Measurements from ENCODE around the gene STX8. TPM values are rescaled to one million over a fixed set of nuclear protein-coding genes. Genes with fewer than 3 reads are reported as not detected.
"Not testable (repeated sequence)": the region's sequence is repeated elsewhere in the genome, so short reads cannot be mapped to it uniquely, and the experiment has no call there.

Gene STX8
- 31.2 TPM for total RNA-seq

GRCh38 chr17:9575381-9576101, at the start of gene STX8:
TSS of gene STX8 (minus strand) at chr17:9575820. CDS start at chr17:9575808, 12 bp downstream.
- no peaks in the 10 kb centered on the region for H3K36me3 ChIP-seq
- intact Hi-C loops (cut with DNase I): no loop called here
- H3K9me3 ChIP-seq: no peaks in the 10 kb centered on the region
- peak within 1 kb of the TSS; percentile 73 to 76 for H3K4me3 ChIP-seq
- peak within 1 kb of the TSS; percentile 51 for H3K27ac ChIP-seq
- TF ChIP-seq POLR2A (IDR thresholded peaks at IDR 0.05) (no peak), POLR2AphosphoS5 (IDR thresholded peaks at IDR 0.05; ENCODE audit: insufficient read depth in 1 of 2, low read depth in 1 of 2) (peak; percentile 82 to 83)
- DNase-seq (ENCODE audit: extremely low spot score in 2 of 2): peak in 1 of 2 donors; percentile 87
- no peaks in the 10 kb centered on the region for H3K27me3 ChIP-seq
- peaks cover 25% of the 10 kb centered on the region for H3K4me1 ChIP-seq

GRCh38 chr17:9622961-9623360, 47.3 kb upstream of the STX8 start:
- intact Hi-C loops (cut with DNase I): no loop called here
- Histone ChIP-seq H3K27me3 (no peaks in the 10 kb centered on the region), H3K36me3 (no peaks in the 10 kb centered on the region), H3K27ac (no peak overlapping the region), H3K4me3 (no peak overlapping the region), H3K9me3 (peaks cover 6% of the 10 kb centered on the region), H3K4me1 (no peaks in the 10 kb centered on the region)
- TF ChIP-seq POLR2AphosphoS5 (IDR thresholded peaks at IDR 0.05; ENCODE audit: insufficient read depth in 1 of 2, low read depth in 1 of 2): no peak
- TF ChIP-seq CTCF (IDR thresholded peaks at IDR 0.05): no peak
- no peak for TF ChIP-seq POLR2A (IDR thresholded peaks at IDR 0.05)
- DNase-seq (ENCODE audit: extremely low spot score in 2 of 2): no peak

- intact Hi-C loops (cut with DNase I): no loop called here
- no peak for DNase-seq (ENCODE audit: extremely low spot score in 2 of 2)
- Histone ChIP-seq H3K9me3 (no peaks in the 10 kb centered on the region), H3K27me3 (no peaks in the 10 kb centered on the region), H3K36me3 (no peaks in the 10 kb centered on the region), H3K4me1 (no peaks in the 10 kb centered on the region), H3K27ac (no peak overlapping the region), H3K4me3 (no peak overlapping the region)
- TF ChIP-seq CTCF (IDR thresholded peaks at IDR 0.05): no peak
- no peak for TF ChIP-seq POLR2A (IDR thresholded peaks at IDR 0.05)
- no peak for TF ChIP-seq POLR2AphosphoS5 (IDR thresholded peaks at IDR 0.05; ENCODE audit: insufficient read depth in 1 of 2, low read depth in 1 of 2)
Measured at GRCh38 chr17:9615486-9615885, 39.9 kb upstream of the STX8 start.

- no peak for TF ChIP-seq POLR2AphosphoS5 (IDR thresholded peaks at IDR 0.05; ENCODE audit: insufficient read depth in 1 of 2, low read depth in 1 of 2)
- no peak for TF ChIP-seq POLR2A (IDR thresholded peaks at IDR 0.05)
- no peak for TF ChIP-seq CTCF (IDR thresholded peaks at IDR 0.05)
- DNase-seq (ENCODE audit: extremely low spot score in 2 of 2): no peak
- Histone ChIP-seq H3K27ac (no peak overlapping the region), H3K36me3 (no peaks in the 10 kb centered on the region), H3K4me3 (no peak overlapping the region), H3K27me3 (no peaks in the 10 kb centered on the region), H3K4me1 (no peaks in the 10 kb centered on the region), H3K9me3 (no peaks in the 10 kb centered on the region)
- intact Hi-C loops (cut with DNase I): no loop called here
Measured at GRCh38 chr17:9612006-9612405, 36.4 kb upstream of the STX8 start.

- TF ChIP-seq CTCF (IDR thresholded peaks at IDR 0.05) (no peak), POLR2A (IDR thresholded peaks at IDR 0.05) (no peak), POLR2AphosphoS5 (IDR thresholded peaks at IDR 0.05; ENCODE audit: insufficient read depth in 1 of 2, low read depth in 1 of 2) (no peak)
- H3K9me3 ChIP-seq: no peaks in the 10 kb centered on the region
- H3K4me3 ChIP-seq: no peak overlapping the region
- no peaks in the 10 kb centered on the region for H3K27me3 ChIP-seq
- H3K36me3 ChIP-seq: no peaks in the 10 kb centered on the region
- DNase-seq (ENCODE audit: extremely low spot score in 2 of 2): no peak
- H3K27ac ChIP-seq: no peak overlapping the region
- intact Hi-C loops (cut with DNase I): no loop called here
- H3K4me1 ChIP-seq: no peaks in the 10 kb centered on the region
Measured at GRCh38 chr17:9611557-9611956, 35.9 kb upstream of the STX8 start.

- DNase-seq (ENCODE audit: extremely low spot score in 2 of 2); H3K4me3 ChIP-seq; H3K27me3 ChIP-seq; H3K27ac ChIP-seq; H3K9me3 ChIP-seq; H3K4me1 ChIP-seq; H3K36me3 ChIP-seq; intact Hi-C loops (cut with DNase I): not testable (repeated sequence)
Measured at GRCh38 chr17:9607058-9607457, 31.4 kb upstream of the STX8 start.

All from vagina (tissue), 2 donors.